ENCODE data around the gene MAGI3. TPM values are rescaled to one million over a fixed set of nuclear protein-coding genes. Genes with fewer than 3 reads are reported as not detected.
A peak's percentile ranks its signal among the peaks of the same experiment; 100 is the strongest.

Gene MAGI3
- total RNA-seq, 3 donors from 2014 or later (not counting 1 experiment from before 2014, with no cell fraction given), result 0.61 to 1.6 (median 0.66) TPM

DNA sequence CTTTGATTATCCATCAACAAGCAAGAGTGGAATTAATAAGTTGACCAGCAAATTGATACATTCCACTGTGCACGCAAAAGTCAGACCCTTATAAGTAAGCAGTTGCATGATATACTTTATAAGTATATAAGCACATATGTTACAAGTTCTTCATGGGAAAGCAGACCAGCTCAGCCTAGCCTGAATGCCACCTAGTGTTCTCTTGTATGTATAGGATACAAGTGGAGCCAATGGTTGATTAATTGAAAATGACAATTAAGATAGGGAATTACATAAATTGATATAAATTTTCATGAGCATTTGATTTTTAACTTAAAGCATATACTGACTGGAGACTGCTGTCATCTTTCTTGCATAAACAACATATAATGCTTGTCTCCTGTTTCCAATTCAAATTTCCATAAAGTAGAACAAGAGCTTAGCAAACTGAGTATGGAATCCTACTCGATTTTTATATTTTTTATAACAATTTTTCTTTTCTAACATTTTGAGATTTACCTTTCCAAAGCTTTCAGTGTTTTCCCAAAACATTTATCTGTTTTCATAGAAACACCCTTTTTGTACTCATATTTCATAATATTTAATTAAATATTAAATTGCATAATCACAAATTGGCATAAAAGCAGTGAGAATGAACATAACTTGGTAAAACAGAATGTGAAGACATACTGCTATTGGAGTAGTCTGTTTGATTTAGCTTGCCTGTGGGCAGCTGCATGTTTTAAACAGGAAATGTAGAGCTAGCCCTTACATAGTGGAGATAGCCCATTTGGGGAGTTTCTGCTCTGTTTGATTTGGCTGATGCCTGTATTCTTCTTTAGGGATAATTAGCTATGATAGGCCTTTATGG is 62.8 kb downstream of the MAGI3 start:
- TF ChIP-seq, protein P1, sequence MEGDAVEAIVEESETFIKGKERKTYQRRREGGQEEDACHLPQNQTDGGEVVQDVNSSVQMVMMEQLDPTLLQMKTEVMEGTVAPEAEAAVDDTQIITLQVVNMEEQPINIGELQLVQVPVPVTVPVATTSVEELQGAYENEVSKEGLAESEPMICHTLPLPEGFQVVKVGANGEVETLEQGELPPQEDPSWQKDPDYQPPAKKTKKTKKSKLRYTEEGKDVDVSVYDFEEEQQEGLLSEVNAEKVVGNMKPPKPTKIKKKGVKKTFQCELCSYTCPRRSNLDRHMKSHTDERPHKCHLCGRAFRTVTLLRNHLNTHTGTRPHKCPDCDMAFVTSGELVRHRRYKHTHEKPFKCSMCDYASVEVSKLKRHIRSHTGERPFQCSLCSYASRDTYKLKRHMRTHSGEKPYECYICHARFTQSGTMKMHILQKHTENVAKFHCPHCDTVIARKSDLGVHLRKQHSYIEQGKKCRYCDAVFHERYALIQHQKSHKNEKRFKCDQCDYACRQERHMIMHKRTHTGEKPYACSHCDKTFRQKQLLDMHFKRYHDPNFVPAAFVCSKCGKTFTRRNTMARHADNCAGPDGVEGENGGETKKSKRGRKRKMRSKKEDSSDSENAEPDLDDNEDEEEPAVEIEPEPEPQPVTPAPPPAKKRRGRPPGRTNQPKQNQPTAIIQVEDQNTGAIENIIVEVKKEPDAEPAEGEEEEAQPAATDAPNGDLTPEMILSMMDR (IDR thresholded peaks at IDR 0.05), result no peak
- Mint-ChIP-seq H3K27me3 (ENCODE audit: low read depth in 2 of 2) (peaks cover 10 to 17% of the 10 kb centered on the region in 2 donors), H3K27ac (no peak overlapping the region), H3K4me1 (no peaks in the 10 kb centered on the region), H3K9me3 (peaks cover 0 to 3% of the 10 kb centered on the region in 2 donors), H3K4me3 (no peak overlapping the region), H3K36me3 (no peaks in the 10 kb centered on the region)
- Histone ChIP-seq H3K36me3 (ENCODE audit: control insufficient read depth, insufficient read depth, low read length) (no peaks in the 10 kb centered on the region), H3K27ac (ENCODE audit: low read length) (no peak overlapping the region), H3K27me3 (ENCODE audit: control insufficient read depth, insufficient read depth, low read length) (no peaks in the 10 kb centered on the region), H3K4me1 (ENCODE audit: control insufficient read depth, insufficient read depth, low read length) (no peaks in the 10 kb centered on the region), H3K4me3 (ENCODE audit: low read length) (no peak overlapping the region), H3K9me3 (ENCODE audit: control insufficient read depth, insufficient read depth, low read length) (no peaks in the 10 kb centered on the region)
- ATAC-seq (no peak), DNase-seq (peak in 1 of 2 donors; percentile 53)
- WGBS (ENCODE audit: insufficient coverage), result 57% methylated on average over 1 of the region's 2 CpGs
- intact Hi-C loops (cut with micrococcal nuclease), result no loop called here

DNA sequence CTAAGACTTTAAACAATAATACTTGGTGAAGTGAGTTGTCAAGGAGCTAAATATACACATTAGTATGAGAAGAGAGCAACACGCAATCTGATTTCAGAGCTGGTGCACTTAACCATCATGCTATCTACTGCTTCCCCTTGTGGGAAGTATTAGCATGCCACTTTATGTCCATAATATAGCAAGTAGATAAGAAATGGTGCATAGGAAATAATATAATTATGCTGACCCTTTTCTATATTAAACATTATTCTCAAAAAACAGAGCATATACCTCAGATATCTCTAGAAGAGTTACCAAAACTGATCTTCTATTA is 63.4 kb downstream of the MAGI3 start:
- H3K4me1 Mint-ChIP-seq, result no peaks in the 10 kb centered on the region
- H3K4me3 Mint-ChIP-seq, result no peak overlapping the region
- no peak overlapping the region for H3K27ac Mint-ChIP-seq
- no peaks in the 10 kb centered on the region for H3K36me3 Mint-ChIP-seq
- TF ChIP-seq, protein P1 (IDR thresholded peaks at IDR 0.05), result no peak
- no CpG with 5 or more reads among the region's 1 CpG for WGBS (ENCODE audit: insufficient coverage)
- no peaks in the 10 kb centered on the region for H3K4me1 ChIP-seq (ENCODE audit: control insufficient read depth, insufficient read depth, low read length)
- H3K27me3 Mint-ChIP-seq (ENCODE audit: low read depth in 2 of 2), result peaks cover 10 to 18% of the 10 kb centered on the region in 2 donors
- ATAC-seq (no peak), DNase-seq (no peak)
- no peaks in the 10 kb centered on the region for H3K9me3 ChIP-seq (ENCODE audit: control insufficient read depth, insufficient read depth, low read length)
- intact Hi-C loops (cut with micrococcal nuclease), result no loop called here
- H3K9me3 Mint-ChIP-seq, result peaks cover 0 to 3% of the 10 kb centered on the region in 2 donors
- no peak overlapping the region for H3K27ac ChIP-seq (ENCODE audit: low read length)
- no peaks in the 10 kb centered on the region for H3K27me3 ChIP-seq (ENCODE audit: control insufficient read depth, insufficient read depth, low read length)
- no peak overlapping the region for H3K4me3 ChIP-seq (ENCODE audit: low read length)
- H3K36me3 ChIP-seq (ENCODE audit: control insufficient read depth, insufficient read depth, low read length), result no peaks in the 10 kb centered on the region

DNA sequence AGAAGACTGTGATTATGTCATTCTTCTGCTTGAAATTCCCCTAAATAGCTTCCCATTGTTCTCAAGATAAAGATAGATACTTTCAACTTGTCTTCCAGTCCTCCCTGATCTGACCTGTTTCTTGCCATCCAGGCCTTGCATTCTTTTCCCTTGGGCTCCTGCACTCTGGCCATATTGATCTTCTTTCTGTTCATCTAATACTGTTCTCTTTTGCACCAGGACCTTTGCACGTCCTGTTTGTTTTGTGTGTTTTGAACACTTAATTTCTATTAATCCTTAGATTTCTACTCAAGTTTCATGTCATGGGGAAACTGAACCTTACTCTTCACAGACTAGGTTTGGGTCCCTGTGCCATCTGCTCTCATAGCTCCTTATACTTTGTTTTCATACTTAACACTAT is 65.1 kb downstream of the MAGI3 start:
- no peak overlapping the region for H3K4me3 Mint-ChIP-seq
- ATAC-seq (no peak), DNase-seq (no peak)
- H3K4me3 ChIP-seq (ENCODE audit: low read length), result no peak overlapping the region
- H3K9me3 ChIP-seq (ENCODE audit: control insufficient read depth, insufficient read depth, low read length), result no peaks in the 10 kb centered on the region
- intact Hi-C loops (cut with micrococcal nuclease), result no loop called here
- no peaks in the 10 kb centered on the region for H3K27me3 ChIP-seq (ENCODE audit: control insufficient read depth, insufficient read depth, low read length)
- no peaks in the 10 kb centered on the region for H3K36me3 Mint-ChIP-seq
- no peaks in the 10 kb centered on the region for H3K36me3 ChIP-seq (ENCODE audit: control insufficient read depth, insufficient read depth, low read length)
- no CpG with 5 or more reads among the region's 1 CpG for WGBS (ENCODE audit: insufficient coverage)
- no peaks in the 10 kb centered on the region for H3K4me1 ChIP-seq (ENCODE audit: control insufficient read depth, insufficient read depth, low read length)
- peaks cover 3 to 10% of the 10 kb centered on the region in 2 donors for H3K27me3 Mint-ChIP-seq (ENCODE audit: low read depth in 2 of 2)
- H3K9me3 Mint-ChIP-seq, result peaks cover 0 to 2% of the 10 kb centered on the region in 2 donors
- TF ChIP-seq, protein P1 (IDR thresholded peaks at IDR 0.05), result no peak
- no peak overlapping the region for H3K27ac Mint-ChIP-seq
- H3K4me1 Mint-ChIP-seq, result no peaks in the 10 kb centered on the region
- H3K27ac ChIP-seq (ENCODE audit: low read length), result no peak overlapping the region

DNA sequence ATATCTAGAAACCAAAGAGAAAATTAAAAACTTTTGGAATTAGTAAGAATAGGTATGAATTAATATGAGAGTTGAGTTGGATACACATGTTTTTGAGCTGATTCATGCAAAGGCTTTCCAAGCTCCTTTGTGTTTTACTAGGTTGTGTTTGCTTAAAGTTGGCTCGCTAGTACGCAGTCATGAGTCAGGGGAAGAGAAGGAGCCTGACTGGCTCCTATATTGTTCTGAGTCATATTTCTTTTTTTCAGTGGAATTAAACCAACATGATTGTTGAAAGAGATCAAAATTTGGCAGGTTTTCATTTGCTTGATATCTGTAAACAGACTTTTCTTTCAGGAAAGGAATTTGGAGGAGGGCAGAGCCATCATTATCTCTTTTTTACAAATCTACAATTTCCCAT is 66.7 kb downstream of the MAGI3 start:
- H3K4me3 ChIP-seq (ENCODE audit: low read length), result no peak overlapping the region
- no peak for DNase-seq
- H3K36me3 Mint-ChIP-seq, result no peaks in the 10 kb centered on the region
- no peaks in the 10 kb centered on the region for H3K4me1 Mint-ChIP-seq
- no peaks in the 10 kb centered on the region for H3K36me3 ChIP-seq (ENCODE audit: control insufficient read depth, insufficient read depth, low read length)
- no peaks in the 10 kb centered on the region for H3K27me3 ChIP-seq (ENCODE audit: control insufficient read depth, insufficient read depth, low read length)
- H3K4me3 Mint-ChIP-seq, result no peak overlapping the region
- WGBS (ENCODE audit: insufficient coverage), result 93% methylated on average over 2 of the region's 2 CpGs
- H3K9me3 ChIP-seq (ENCODE audit: control insufficient read depth, insufficient read depth, low read length), result no peaks in the 10 kb centered on the region
- intact Hi-C loops (cut with micrococcal nuclease), result no loop called here
- H3K4me1 ChIP-seq (ENCODE audit: control insufficient read depth, insufficient read depth, low read length), result no peaks in the 10 kb centered on the region
- no peak for ATAC-seq
- H3K27ac ChIP-seq (ENCODE audit: low read length), result no peak overlapping the region
- no peak overlapping the region for H3K27ac Mint-ChIP-seq
- H3K9me3 Mint-ChIP-seq, result peaks cover 0 to 4% of the 10 kb centered on the region in 2 donors
- TF ChIP-seq, protein P1 (IDR thresholded peaks at IDR 0.05), result no peak
- H3K27me3 Mint-ChIP-seq (ENCODE audit: low read depth in 2 of 2), result peaks cover 0 to 10% of the 10 kb centered on the region in 2 donors

Data from natural killer cell (primary cell).